Effector memory CD8-positive, alpha-beta T cell (primary cell): ENCODE results near the gene TPH2.

Experiments
- ATAC-seq: fragments of 150-1000 bp; cut with Tn5 transposase; replicated peaks from 2 replicates; pipeline ENCODE4 v1.10.0; 2021; ENCODE audit warnings: mild to moderate bottlenecking, moderate library complexity
- DNase-seq, 3 experiments: peaks; one replicate each; pipeline ENCODE4 v3.0.0; 2021
- H3K27ac Mint-ChIP-seq, 2 donors: one replicate each; pipeline ENCODE4 v1.8.0; 2022; ENCODE audit warnings: mild to moderate bottlenecking in 2 of 2, mixed read lengths in 2 of 2, moderate library complexity in 2 of 2
- H3K27me3 Mint-ChIP-seq, 2 donors: one replicate each; pipeline ENCODE4 v1.8.0; 2022; ENCODE audit warnings: mixed read lengths in 2 of 2
- H3K36me3 Mint-ChIP-seq: one replicate; pipeline ENCODE4 v1.8.0; 2022; ENCODE audit warnings: mild to moderate bottlenecking, moderate library complexity, mixed read lengths; ENCODE audit not compliant: insufficient read depth
- H3K4me1 Mint-ChIP-seq, 2 donors: one replicate each; pipeline ENCODE4 v1.8.0; 2022; ENCODE audit warnings: low read depth in 2 of 2, mixed read lengths in 2 of 2
- H3K4me3 Mint-ChIP-seq, 2 donors: one replicate each; pipeline ENCODE4 v1.8.0; 2022; ENCODE audit warnings: mild to moderate bottlenecking in 2 of 2, mixed read lengths in 2 of 2, moderate library complexity in 2 of 2
- H3K9me3 Mint-ChIP-seq, 2 donors: one replicate each; pipeline ENCODE4 v1.8.0; 2022; ENCODE audit warnings: mixed read lengths in 2 of 2

Gene TPH2

DNA sequence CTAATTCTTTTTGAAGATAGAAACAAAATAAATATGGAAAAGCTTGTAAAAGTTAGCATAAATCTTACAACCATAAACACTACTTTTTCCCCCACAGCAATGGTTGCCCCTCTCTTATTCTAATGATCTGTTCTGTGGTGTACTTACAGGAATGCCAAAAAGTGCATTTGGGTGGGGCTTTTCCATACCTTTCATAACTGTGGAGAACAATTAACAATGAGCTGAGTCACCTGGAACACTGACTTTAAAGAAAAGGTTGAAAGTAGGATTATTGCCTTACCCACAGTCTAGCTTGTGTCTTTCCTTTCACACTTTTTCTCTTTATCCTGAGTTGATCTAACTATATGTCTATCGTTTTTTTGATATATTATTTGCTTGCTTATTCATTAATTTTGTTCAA, 86.9 kb downstream of the TPH2 start:
- DNase-seq, result no peak
- no peaks in the 10 kb centered on the region for H3K36me3 Mint-ChIP-seq
- no peaks in the 10 kb centered on the region for H3K4me1 Mint-ChIP-seq
- H3K9me3 Mint-ChIP-seq, result no peaks in the 10 kb centered on the region
- no peak overlapping the region for H3K4me3 Mint-ChIP-seq
- no peak for ATAC-seq
- H3K27ac Mint-ChIP-seq, result no peak overlapping the region
- peaks cover under 1 to 2% of the 10 kb centered on the region in 2 donors for H3K27me3 Mint-ChIP-seq

DNA sequence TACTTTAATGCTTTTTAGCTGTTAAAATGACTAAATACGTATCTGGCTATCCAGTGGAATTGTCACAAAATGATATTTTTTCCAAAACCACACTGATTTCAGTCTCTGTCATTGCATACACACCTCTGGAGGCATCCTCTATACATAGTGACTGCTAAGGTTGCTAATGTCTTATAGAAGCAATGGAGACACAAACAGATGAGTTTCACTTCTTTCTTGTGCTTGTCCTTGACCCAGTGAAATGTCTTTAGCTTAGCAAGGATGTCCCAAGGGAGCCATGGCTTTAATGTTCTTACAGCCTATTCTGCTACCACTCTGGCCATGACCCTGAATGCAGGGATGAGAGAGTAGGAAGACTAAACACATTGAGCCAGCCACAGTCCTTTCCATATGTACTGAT, 90.3 kb downstream of the TPH2 start:
- Mint-ChIP-seq H3K4me1 (no peaks in the 10 kb centered on the region), H3K27ac (no peak overlapping the region), H3K4me3 (no peak overlapping the region), H3K36me3 (no peaks in the 10 kb centered on the region), H3K27me3 (no peaks in the 10 kb centered on the region), H3K9me3 (no peaks in the 10 kb centered on the region)
- ATAC-seq (no peak), DNase-seq (no peak)

DNA sequence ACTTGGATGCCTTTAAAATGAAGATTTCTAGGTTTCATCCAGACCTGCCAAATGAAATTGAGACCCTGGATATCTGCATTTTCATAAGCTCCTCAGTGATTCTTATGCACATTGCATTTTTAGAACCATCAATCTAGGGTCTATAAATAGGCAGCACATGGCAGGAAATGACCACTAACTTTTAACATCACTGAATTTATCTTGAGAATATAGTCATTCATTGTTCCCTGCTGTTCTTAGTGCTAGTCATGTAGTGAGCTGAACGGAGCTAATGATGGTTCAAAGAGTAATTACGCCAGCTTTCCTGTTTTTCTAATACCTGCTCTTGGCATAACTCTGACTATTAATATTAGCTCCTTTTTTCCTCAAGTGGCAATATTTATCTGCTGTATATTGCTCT, 91.6 kb downstream of the TPH2 start:
- H3K9me3 Mint-ChIP-seq, result no peaks in the 10 kb centered on the region

DNA sequence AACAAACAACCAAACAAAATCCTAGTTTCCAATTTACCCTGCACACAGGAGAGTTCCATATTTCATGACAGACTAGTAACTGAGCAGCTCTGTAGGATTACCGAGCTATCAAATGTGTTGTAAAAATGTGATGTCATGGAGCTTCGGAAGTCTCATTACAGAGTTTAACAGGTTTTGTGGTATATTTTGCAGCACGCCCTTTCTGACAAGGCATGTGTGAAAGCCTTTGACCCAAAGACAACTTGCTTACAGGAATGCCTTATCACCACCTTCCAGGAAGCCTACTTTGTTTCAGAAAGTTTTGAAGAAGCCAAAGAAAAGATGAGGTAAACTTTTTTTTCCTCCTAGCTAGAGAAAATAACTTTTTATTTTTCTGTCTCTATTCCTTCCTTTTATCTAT, 92.4 kb downstream of the TPH2 start:
- no peaks in the 10 kb centered on the region for H3K4me1 Mint-ChIP-seq
- no peaks in the 10 kb centered on the region for H3K9me3 Mint-ChIP-seq
- no peaks in the 10 kb centered on the region for H3K36me3 Mint-ChIP-seq
- no peaks in the 10 kb centered on the region for H3K27me3 Mint-ChIP-seq
- H3K27ac Mint-ChIP-seq, result no peak overlapping the region
- ATAC-seq (no peak), DNase-seq (no peak)
- H3K4me3 Mint-ChIP-seq, result no peak overlapping the region

More for the DNA sequence above, 91.6 kb downstream of the TPH2 start:
- DNase-seq (no peak), ATAC-seq (no peak)
- Mint-ChIP-seq H3K4me3 (no peak overlapping the region), H3K27ac (no peak overlapping the region), H3K27me3 (no peaks in the 10 kb centered on the region), H3K36me3 (no peaks in the 10 kb centered on the region), H3K4me1 (no peaks in the 10 kb centered on the region)

- no peak for ATAC-seq
- H3K36me3 Mint-ChIP-seq, result no peaks in the 10 kb centered on the region
Measured at GRCh38 chr12:72033991-72034390, 95.3 kb downstream of the TPH2 start.

DNA sequence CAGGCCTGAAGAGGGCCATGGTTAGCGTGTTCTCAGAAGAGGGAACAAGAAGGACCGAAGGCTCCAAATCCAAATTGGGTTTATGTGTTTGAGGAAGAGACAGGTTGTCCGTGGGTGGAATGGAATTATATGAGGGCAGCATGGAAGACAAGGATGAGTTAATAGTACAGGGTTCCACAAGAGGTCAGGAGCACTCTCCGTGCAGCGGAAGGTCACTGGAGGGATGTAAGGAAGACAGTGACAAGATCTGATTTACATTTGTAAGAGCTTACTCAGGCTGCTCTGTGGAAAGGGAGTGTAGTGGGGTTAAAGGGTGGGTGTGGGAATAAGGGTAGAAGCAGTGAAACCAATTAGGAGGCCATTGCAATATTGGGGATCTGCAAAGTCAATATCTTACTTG, 97.0 kb downstream of the TPH2 start:
- Mint-ChIP-seq H3K4me1 (no peaks in the 10 kb centered on the region), H3K27me3 (no peaks in the 10 kb centered on the region), H3K36me3 (no peaks in the 10 kb centered on the region), H3K4me3 (no peak overlapping the region), H3K9me3 (no peaks in the 10 kb centered on the region), H3K27ac (no peak overlapping the region)
- ATAC-seq, result no peak
- DNase-seq, result no peak

More at GRCh38 chr12:72033991-72034390, 95.3 kb downstream of the TPH2 start:
- no peaks in the 10 kb centered on the region for H3K4me1 Mint-ChIP-seq
- no peaks in the 10 kb centered on the region for H3K9me3 Mint-ChIP-seq
- no peak for DNase-seq
- no peaks in the 10 kb centered on the region for H3K27me3 Mint-ChIP-seq
- H3K4me3 Mint-ChIP-seq, result no peak overlapping the region
- no peak overlapping the region for H3K27ac Mint-ChIP-seq

DNA sequence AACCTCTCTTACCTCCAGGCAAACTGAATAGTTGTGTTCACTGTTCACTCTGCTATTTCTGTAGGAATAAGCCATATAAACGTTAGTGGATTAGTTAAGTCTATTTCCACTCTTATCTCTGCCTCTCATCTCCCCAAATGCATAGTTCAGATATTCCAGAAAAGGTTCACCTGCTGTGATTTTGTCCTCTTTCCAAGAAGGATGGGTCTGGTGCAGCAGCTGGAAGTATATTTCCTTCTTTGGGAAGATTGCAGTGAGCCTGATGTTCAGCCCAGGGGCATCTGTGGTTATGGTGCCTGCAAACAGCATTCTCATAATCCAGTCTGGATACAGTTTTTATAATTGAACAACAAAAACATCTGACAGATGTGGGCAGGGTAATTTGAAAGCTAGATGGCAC, 97.7 kb downstream of the TPH2 start:
- Mint-ChIP-seq H3K4me3 (no peak overlapping the region), H3K36me3 (no peaks in the 10 kb centered on the region), H3K27me3 (no peaks in the 10 kb centered on the region), H3K9me3 (no peaks in the 10 kb centered on the region), H3K27ac (no peak overlapping the region), H3K4me1 (no peaks in the 10 kb centered on the region)
- ATAC-seq, result no peak
- DNase-seq, result no peak

- ATAC-seq (no peak), DNase-seq (no peak)
- H3K4me1 Mint-ChIP-seq, result no peaks in the 10 kb centered on the region
- H3K36me3 Mint-ChIP-seq, result no peaks in the 10 kb centered on the region
- H3K27me3 Mint-ChIP-seq, result no peaks in the 10 kb centered on the region
- H3K4me3 Mint-ChIP-seq, result no peak overlapping the region
- H3K9me3 Mint-ChIP-seq, result no peaks in the 10 kb centered on the region
- H3K27ac Mint-ChIP-seq, result no peak overlapping the region
Measured at GRCh38 chr12:72037006-72037795, 98.6 kb downstream of the TPH2 start.

DNA sequence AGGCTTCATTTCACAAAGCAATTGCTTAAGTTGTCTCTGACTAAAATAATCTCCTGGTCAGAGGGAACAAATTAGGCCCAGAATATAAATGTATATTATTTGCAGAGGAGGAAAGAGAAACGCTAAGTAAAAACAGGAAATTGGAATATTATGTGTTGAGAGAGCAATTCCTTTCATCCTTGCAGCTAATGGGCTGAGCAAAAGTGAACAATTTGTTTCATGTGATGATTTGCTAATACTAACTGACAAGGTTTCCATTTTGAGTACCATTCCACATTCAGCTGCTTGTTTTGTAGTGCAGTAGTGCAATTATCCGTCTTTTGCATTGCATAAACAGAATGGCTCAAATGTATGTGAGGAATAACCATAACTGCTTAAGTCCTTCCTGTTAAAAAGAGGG, 103.2 kb downstream of the TPH2 start:
- no peaks in the 10 kb centered on the region for H3K36me3 Mint-ChIP-seq
- H3K27ac Mint-ChIP-seq, result no peak overlapping the region
- peaks cover 0 to 2% of the 10 kb centered on the region in 2 donors for H3K9me3 Mint-ChIP-seq
- DNase-seq (no peak), ATAC-seq (no peak)
- no peaks in the 10 kb centered on the region for H3K4me1 Mint-ChIP-seq
- no peak overlapping the region for H3K4me3 Mint-ChIP-seq
- no peaks in the 10 kb centered on the region for H3K27me3 Mint-ChIP-seq

DNA sequence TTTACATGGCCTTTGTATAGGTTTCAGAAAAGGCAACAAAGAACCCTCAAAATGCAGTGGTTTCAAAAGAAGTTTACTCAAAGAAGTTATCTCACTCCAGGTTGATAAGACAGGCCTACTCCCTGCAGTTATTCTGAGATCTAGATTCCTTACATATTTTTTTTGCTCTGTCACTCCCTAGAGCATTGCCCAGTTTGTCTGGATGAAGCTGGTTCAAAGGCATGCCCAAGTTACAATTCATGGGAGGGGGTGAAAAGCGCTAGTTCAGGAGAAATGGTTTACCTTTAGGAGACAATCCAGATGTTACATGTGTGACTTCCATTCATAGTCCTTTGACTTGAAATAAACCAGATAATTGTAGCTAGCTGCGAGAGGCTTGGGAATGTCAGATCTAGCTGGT, 115.0 kb downstream of the TPH2 start:
- no peaks in the 10 kb centered on the region for H3K36me3 Mint-ChIP-seq
- peaks cover 0 to 3% of the 10 kb centered on the region in 2 donors for H3K9me3 Mint-ChIP-seq
- H3K27ac Mint-ChIP-seq, result no peak overlapping the region
- ATAC-seq, result no peak
- no peak for DNase-seq
- H3K4me1 Mint-ChIP-seq, result no peaks in the 10 kb centered on the region
- no peak overlapping the region for H3K4me3 Mint-ChIP-seq
- peaks cover 9 to 10% of the 10 kb centered on the region in 2 donors for H3K27me3 Mint-ChIP-seq

GRCh38 chr12:72054511-72054910, 115.9 kb downstream of the TPH2 start:
- H3K4me3 Mint-ChIP-seq, result no peak overlapping the region
- ATAC-seq (no peak), DNase-seq (no peak)
- H3K9me3 Mint-ChIP-seq, result peaks cover 0 to 3% of the 10 kb centered on the region in 2 donors
- no peaks in the 10 kb centered on the region for H3K4me1 Mint-ChIP-seq
- H3K27me3 Mint-ChIP-seq, result peaks cover 9 to 10% of the 10 kb centered on the region in 2 donors
- H3K36me3 Mint-ChIP-seq, result no peaks in the 10 kb centered on the region
- no peak overlapping the region for H3K27ac Mint-ChIP-seq

DNA sequence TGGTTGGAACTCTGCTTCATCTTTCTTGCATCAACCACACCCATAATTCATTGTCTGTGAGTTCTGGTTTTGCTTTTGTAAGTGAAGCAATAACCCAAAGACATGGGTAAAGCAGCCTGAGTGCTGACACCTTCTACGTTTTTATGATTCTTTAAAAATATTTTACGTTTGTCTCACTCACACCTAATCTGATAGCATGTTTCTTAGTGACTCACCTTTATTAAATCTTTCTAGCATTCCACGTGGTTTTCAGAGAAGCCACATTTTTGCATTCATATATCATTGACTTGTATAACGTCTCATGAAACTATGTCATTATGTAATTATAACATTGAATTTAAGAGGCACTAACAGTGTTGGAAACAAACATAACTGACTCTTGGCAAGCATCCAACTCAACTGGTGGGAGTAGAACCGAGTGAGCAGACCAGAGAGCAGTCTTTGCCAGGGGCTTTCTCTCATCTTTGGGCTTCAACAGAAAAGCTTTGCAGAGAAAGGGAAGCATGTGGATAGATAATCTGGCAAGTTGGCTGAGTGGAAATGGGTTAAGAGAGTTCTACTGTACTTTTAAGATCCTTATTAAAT, 118.8 kb downstream of the TPH2 start:
- no peaks in the 10 kb centered on the region for H3K27me3 Mint-ChIP-seq
- no peaks in the 10 kb centered on the region for H3K36me3 Mint-ChIP-seq
- H3K27ac Mint-ChIP-seq, result no peak overlapping the region
- no peak for DNase-seq
- H3K4me3 Mint-ChIP-seq, result no peak overlapping the region
- H3K4me1 Mint-ChIP-seq, result no peaks in the 10 kb centered on the region
- H3K9me3 Mint-ChIP-seq, result peaks cover 0 to 2% of the 10 kb centered on the region in 2 donors
- ATAC-seq, result no peak

DNA sequence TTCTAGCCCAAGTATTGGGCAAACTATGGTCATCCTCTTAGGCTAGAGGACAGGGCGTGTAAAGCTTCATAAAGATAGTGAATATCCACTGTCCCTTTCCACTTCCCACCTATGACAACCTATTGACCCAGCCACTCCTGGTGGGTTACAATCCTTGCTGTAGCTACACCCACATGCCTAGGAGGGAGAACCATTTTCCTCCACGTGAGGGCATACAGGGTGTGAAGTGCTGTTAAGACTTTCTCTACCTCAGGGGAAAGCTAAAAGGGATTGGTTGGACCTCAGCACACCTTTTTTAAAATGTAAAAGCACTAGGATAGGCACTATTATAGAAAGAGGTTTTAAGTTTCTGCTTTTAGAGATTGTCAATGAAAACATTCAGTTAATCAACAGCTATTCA, 124.4 kb downstream of the TPH2 start:
- DNase-seq (no peak), ATAC-seq (no peak)
- Mint-ChIP-seq H3K4me3 (no peak overlapping the region), H3K27ac (no peak overlapping the region), H3K4me1 (no peaks in the 10 kb centered on the region), H3K9me3 (peaks cover 0 to 1% of the 10 kb centered on the region in 2 donors), H3K36me3 (no peaks in the 10 kb centered on the region), H3K27me3 (peaks cover 0 to 5% of the 10 kb centered on the region in 2 donors)

DNA sequence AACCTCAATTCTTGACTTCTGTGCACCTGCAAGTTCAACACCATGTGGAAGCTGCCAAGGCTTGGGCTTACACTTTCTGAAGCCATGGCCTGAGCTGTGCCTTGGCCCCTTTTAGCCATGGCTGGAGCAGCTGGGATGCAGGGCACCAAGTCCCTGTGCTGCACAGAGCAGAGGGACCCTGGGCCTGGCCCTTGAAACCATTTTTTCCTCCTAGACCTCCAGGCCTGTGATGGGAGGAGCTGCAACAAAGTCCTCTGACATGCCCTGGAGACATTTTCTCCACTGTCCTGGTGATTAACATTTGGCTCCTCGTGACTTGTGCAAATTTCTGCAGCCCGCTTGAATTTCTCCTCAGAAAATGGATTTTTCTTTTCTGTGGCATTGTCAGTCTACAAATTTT, 132.4 kb downstream of the TPH2 start:
- Mint-ChIP-seq H3K4me1 (no peaks in the 10 kb centered on the region), H3K9me3 (peaks cover 0 to 4% of the 10 kb centered on the region in 2 donors), H3K27ac (no peak overlapping the region), H3K36me3 (no peaks in the 10 kb centered on the region), H3K27me3 (no peaks in the 10 kb centered on the region), H3K4me3 (no peak overlapping the region)
- ATAC-seq (no peak), DNase-seq (no peak)
